WTC11 (cell line): ENCODE data around the gene HHEX. TPM values are rescaled to one million over a fixed set of nuclear protein-coding genes. Genes with fewer than 3 reads are reported as not detected.
A peak's percentile ranks its signal among the peaks of the same experiment; 100 is the strongest.

Experiments
- ATAC-seq: fragments of 200-7000 bp; cut with Tn5 transposase; 2 replicates; pipeline ENCODE4 v1.10.0; 2021; ENCODE audit warnings: mild to moderate bottlenecking, moderate library complexity
- CTCF ChIA-PET: fragments of 300-600 bp; sonication (Branson Sonifier 250); formaldehyde crosslinking; loops from one replicate; lab custom pipeline; 2021; ENCODE audit warnings: antibody characterized with exemption; lab: Charles Lee
- POLR2A ChIA-PET: fragments of 350-600 bp; sonication (Branson Sonifier 250); formaldehyde crosslinking; loops from one replicate; lab custom pipeline; 2021; ENCODE audit warnings: antibody characterized with exemption; lab: Charles Lee
- DNase-seq: peaks from one replicate; pipeline ENCODE4 v3.0.0; 2021; ENCODE audit warnings: low spot score
- H3K27ac Mint-ChIP-seq: 2 replicates; pipeline ENCODE4 v1.8.0; 2021; ENCODE audit warnings: mixed read lengths
- H3K27me3 Mint-ChIP-seq: 2 replicates; pipeline ENCODE4 v1.8.0; 2021; ENCODE audit warnings: low read depth, mild to moderate bottlenecking, moderate library complexity, mixed read lengths
- H3K36me3 Mint-ChIP-seq: 2 replicates; pipeline ENCODE4 v1.8.0; 2021; ENCODE audit warnings: mixed read lengths
- H3K4me1 Mint-ChIP-seq: 2 replicates; pipeline ENCODE4 v1.8.0; 2022; ENCODE audit warnings: mixed read lengths
- H3K4me3 Mint-ChIP-seq: 2 replicates; pipeline ENCODE4 v1.8.0; 2021; ENCODE audit warnings: mild to moderate bottlenecking, moderate library complexity, mixed read lengths
- H3K9me3 Mint-ChIP-seq: 2 replicates; pipeline ENCODE4 v1.8.0; 2021; ENCODE audit warnings: mixed read lengths
- ARID4B ChIP-seq: sonication (generic); formaldehyde crosslinking; IDR thresholded peaks from 2 replicates; pipeline ENCODE4 v1.8.0; 2023; ENCODE audit warnings: missing genetic modification reagents, mild to moderate bottlenecking, borderline replicate concordance
- ATF3 ChIP-seq: sonication (generic); formaldehyde crosslinking; conservative IDR thresholded peaks from 2 replicates; pipeline ENCODE4 v1.8.1; 2022; ENCODE audit warnings: mild to moderate bottlenecking, missing genetic modification reagents
- E2F1 ChIP-seq: sonication (generic); formaldehyde crosslinking; IDR thresholded peaks from 2 replicates; pipeline ENCODE4 v1.8.0; 2022; ENCODE audit warnings: mild to moderate bottlenecking, missing genetic modification reagents
- FOXJ3 ChIP-seq: sonication (generic); formaldehyde crosslinking; IDR thresholded peaks from 2 replicates; pipeline ENCODE4 v1.9.0; 2021; ENCODE audit warnings: missing genetic modification reagents, mild to moderate bottlenecking, borderline replicate concordance
- FOXK1 ChIP-seq: sonication (generic); formaldehyde crosslinking; IDR thresholded peaks from 2 replicates; pipeline ENCODE4 v1.8.0; 2022; ENCODE audit warnings: mild to moderate bottlenecking, moderate library complexity, missing genetic modification reagents
- IRF2 ChIP-seq: sonication (generic); formaldehyde crosslinking; IDR thresholded peaks from 2 replicates; pipeline ENCODE4 v1.8.0; 2022; ENCODE audit warnings: low read depth, missing genetic modification reagents, borderline replicate concordance
- KAT7 ChIP-seq: sonication (generic); formaldehyde crosslinking; IDR thresholded peaks from 2 replicates; pipeline ENCODE4 v1.8.1; 2023; ENCODE audit warnings: missing genetic modification reagents, mild to moderate bottlenecking, borderline replicate concordance
- MAX ChIP-seq: sonication (generic); formaldehyde crosslinking; IDR thresholded peaks from 2 replicates; pipeline ENCODE4 v1.8.0; 2022; ENCODE audit warnings: mild to moderate bottlenecking, missing genetic modification reagents
- MYBL2 ChIP-seq: sonication (generic); formaldehyde crosslinking; IDR thresholded peaks from 2 replicates; pipeline ENCODE4 v1.8.1; 2023; ENCODE audit warnings: mild to moderate bottlenecking, moderate library complexity, missing genetic modification reagents
- NFYB ChIP-seq: sonication (generic); formaldehyde crosslinking; conservative IDR thresholded peaks from 2 replicates; pipeline ENCODE4 v1.8.0; 2022; ENCODE audit warnings: low read depth, missing genetic modification reagents
- NR2C2 ChIP-seq: sonication (generic); formaldehyde crosslinking; IDR thresholded peaks from 2 replicates; pipeline ENCODE4 v1.8.0; 2022; ENCODE audit warnings: mild to moderate bottlenecking, missing genetic modification reagents
- NR3C1 ChIP-seq: sonication (generic); formaldehyde crosslinking; conservative IDR thresholded peaks from 2 replicates; pipeline ENCODE4 v1.8.1; 2023; ENCODE audit warnings: low read depth, mild to moderate bottlenecking, missing genetic modification reagents
- RELA ChIP-seq: sonication (generic); formaldehyde crosslinking; IDR thresholded peaks from 2 replicates; pipeline ENCODE4 v1.8.1; 2022; ENCODE audit warnings: missing genetic modification reagents, mild to moderate bottlenecking, borderline replicate concordance
- RORB ChIP-seq: fragments of 250-450 bp; sonication (Bioruptor Pico); IDR thresholded peaks from 2 replicates; pipeline ENCODE4 v1.9.0; 2021; ENCODE audit warnings: mild to moderate bottlenecking
- SMAD4 ChIP-seq: sonication (generic); formaldehyde crosslinking; IDR thresholded peaks from 2 replicates; pipeline ENCODE4 v1.8.0; 2022; ENCODE audit warnings: mild to moderate bottlenecking, missing genetic modification reagents
- TP53 ChIP-seq: sonication (generic); formaldehyde crosslinking; IDR thresholded peaks from 2 replicates; pipeline ENCODE4 v1.8.1; 2023; ENCODE audit warnings: mild to moderate bottlenecking, missing genetic modification reagents
- ZNF219 ChIP-seq: sonication (generic); formaldehyde crosslinking; IDR thresholded peaks from 2 replicates; pipeline ENCODE4 v1.8.0; 2023; ENCODE audit warnings: missing genetic modification reagents, mild to moderate bottlenecking, borderline replicate concordance
- ZNF396 ChIP-seq: fragments of 250-450 bp; sonication (Bioruptor Pico); IDR thresholded peaks from 2 replicates; pipeline ENCODE4 v1.8.0; 2021; ENCODE audit warnings: mild to moderate bottlenecking, moderate library complexity, borderline replicate concordance
- ZNF423 ChIP-seq: fragments of 250-450 bp; sonication (Bioruptor Pico); IDR thresholded peaks from 2 replicates; pipeline ENCODE4 v2.1.2; 2022; ENCODE audit warnings: mild to moderate bottlenecking, moderate library complexity
- ZSCAN18 ChIP-seq: fragments of 250-450 bp; sonication (Bioruptor Pico); IDR thresholded peaks from 2 replicates; pipeline ENCODE4 v2.1.2; 2022; ENCODE audit warnings: mild to moderate bottlenecking, moderate library complexity
- total RNA-seq: library from RNA; stranded (reverse); gene quantifications from 3 replicates; pipeline ENCODE4 v1.2.3, GENCODE V29; 2021
- TF ChIP-seq, protein P1 (sequence below): sonication (generic); formaldehyde crosslinking; IDR thresholded peaks from 2 replicates; pipeline ENCODE4 v1.8.1; 2023; ENCODE audit warnings: mild to moderate bottlenecking, missing genetic modification reagents

The HHEX gene
- total RNA-seq, 1 experiment from 2014 or later: 4.5 TPM

- peaks cover 2% of the 10 kb centered on the region; the same call in 1 of the 2 replicates for H3K36me3 Mint-ChIP-seq
- POLR2A ChIA-PET: interaction anchor here (0.5 to 0.6 kb wide), 2 partner anchors 44 to 1235 kb away, joined by 3 to 4 read pairs; no protein-coding TSS in a partner anchor
- peaks cover 54% of the 10 kb centered on the region for H3K4me1 Mint-ChIP-seq
- TF ChIP-seq MAX (CRISPR knock-in tag) (peak; percentile 79; the same call in 1 of the 2 replicates), SMAD4 (CRISPR knock-in tag) (no peak), ZSCAN18 (CRISPR knock-in tag) (no peak), NR2C2 (CRISPR knock-in tag) (no peak), ARID4B (CRISPR knock-in tag) (0 out of 2 replicates have a peak, but pooled peaks have one; percentile 58), ZNF423 (CRISPR knock-in tag) (peak; percentile 33; the same call in 1 of the 2 replicates)
- TF ChIP-seq, all 79 proteins: peak for 3
- H3K9me3 Mint-ChIP-seq: no peaks in the 10 kb centered on the region
- peaks cover 92% of the 10 kb centered on the region for H3K27me3 Mint-ChIP-seq
- peak; percentile 66 for DNase-seq
- CTCF ChIA-PET: interaction anchor here (1.4 kb wide), 2 partner anchors 151 to 156 kb away, joined by 3 to 5 read pairs; partner anchors contain the start of gene EXOC6
- peak; percentile 14 for ATAC-seq
- H3K4me3 Mint-ChIP-seq: peak overlapping the region; percentile 75
- peak overlapping the region; percentile 81 for H3K27ac Mint-ChIP-seq
Observed at GRCh38 chr10:92692080-92692671, 2.4 kb downstream of the HHEX start.

GRCh38 chr10:92692697-92693533 lies 3.2 kb downstream of the HHEX start:
- Mint-ChIP-seq H3K27me3 (peaks cover 92% of the 10 kb centered on the region), H3K4me3 (peak overlapping the region; percentile 75), H3K4me1 (peaks cover 54% of the 10 kb centered on the region), H3K9me3 (no peaks in the 10 kb centered on the region), H3K27ac (peak overlapping the region; percentile 81), H3K36me3 (peaks cover 2% of the 10 kb centered on the region; the same call in 1 of the 2 replicates)
- POLR2A ChIA-PET: no interaction called here
- peak; percentile 96 for TF ChIP-seq RORB (CRISPR knock-in tag)
- no peak for TF ChIP-seq KAT7 (CRISPR knock-in tag)
- CTCF ChIA-PET: interaction anchor here (1.4 kb wide), 1 partner anchor 150 kb away, joined by 5 read pairs; no protein-coding TSS in a partner anchor
- DNase-seq: no peak
- ATAC-seq: no peak

DNA sequence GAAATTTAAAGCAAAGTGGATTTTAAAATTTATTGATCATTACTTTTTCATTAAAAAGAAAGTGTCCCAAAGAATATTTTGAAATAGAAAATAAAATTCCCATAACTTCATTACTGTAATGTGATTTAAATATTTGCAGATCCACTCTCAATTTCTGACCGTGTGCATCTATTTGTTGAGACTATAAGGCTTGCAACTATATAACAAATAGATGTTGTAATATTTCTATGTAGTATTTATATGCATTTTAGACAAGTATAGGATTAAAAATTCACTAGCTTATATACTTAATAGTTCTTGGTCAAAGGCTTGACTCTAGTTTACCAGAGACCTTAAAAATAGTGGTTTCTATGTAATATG lies 3.8 kb downstream of the HHEX start:
- Mint-ChIP-seq H3K27me3 (peaks cover 92% of the 10 kb centered on the region), H3K4me1 (peaks cover 56% of the 10 kb centered on the region), H3K27ac (no peak overlapping the region), H3K4me3 (peak overlapping the region; percentile 75), H3K36me3 (peaks cover 2% of the 10 kb centered on the region; the same call in 1 of the 2 replicates), H3K9me3 (no peaks in the 10 kb centered on the region)
- ATAC-seq (no peak), DNase-seq (no peak)
- CTCF ChIA-PET: no interaction called here
- POLR2A ChIA-PET: no interaction called here
- TF ChIP-seq TP53 (CRISPR knock-in tag) (no peak), IRF2 (CRISPR knock-in tag) (no peak), ZNF219 (no peak), FOXJ3 (CRISPR knock-in tag) (no peak), E2F1 (CRISPR knock-in tag) (no peak), NFYB (CRISPR knock-in tag) (no peak), NR3C1 (CRISPR knock-in tag) (no peak), ATF3 (CRISPR knock-in tag) (no peak), MYBL2 (CRISPR knock-in tag) (no peak), RELA (CRISPR knock-in tag) (no peak), FOXK1 (CRISPR knock-in tag) (no peak), ZNF423 (CRISPR knock-in tag) (no peak), ZNF396 (CRISPR knock-in tag) (no peak)
- TF ChIP-seq, protein P1, sequence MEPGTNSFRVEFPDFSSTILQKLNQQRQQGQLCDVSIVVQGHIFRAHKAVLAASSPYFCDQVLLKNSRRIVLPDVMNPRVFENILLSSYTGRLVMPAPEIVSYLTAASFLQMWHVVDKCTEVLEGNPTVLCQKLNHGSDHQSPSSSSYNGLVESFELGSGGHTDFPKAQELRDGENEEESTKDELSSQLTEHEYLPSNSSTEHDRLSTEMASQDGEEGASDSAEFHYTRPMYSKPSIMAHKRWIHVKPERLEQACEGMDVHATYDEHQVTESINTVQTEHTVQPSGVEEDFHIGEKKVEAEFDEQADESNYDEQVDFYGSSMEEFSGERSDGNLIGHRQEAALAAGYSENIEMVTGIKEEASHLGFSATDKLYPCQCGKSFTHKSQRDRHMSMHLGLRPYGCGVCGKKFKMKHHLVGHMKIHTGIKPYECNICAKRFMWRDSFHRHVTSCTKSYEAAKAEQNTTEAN (CRISPR knock-in tag): no peak
